GM23248 (cell line): Measurements from ENCODE around the gene MAD2L2.

Source experiments
- EZH2 ChIP-seq: fragments of 200-600 bp; sonication (generic); IDR thresholded peaks from 2 replicates; pipeline ENCODE4 v1.6.1; 2018; ENCODE audit warnings: antibody characterized with exemption, mild to moderate bottlenecking; ENCODE audit not compliant: insufficient read depth, poor library complexity, severe bottlenecking
- EZH2phosphoT487 ChIP-seq: fragments of 200-600 bp; sonication (generic); IDR thresholded peaks from 2 replicates; pipeline ENCODE4 v1.6.1; 2018; ENCODE audit warnings: antibody characterized with exemption, moderate library complexity, mild to moderate bottlenecking, low read depth; ENCODE audit not compliant: insufficient read depth

DNA sequence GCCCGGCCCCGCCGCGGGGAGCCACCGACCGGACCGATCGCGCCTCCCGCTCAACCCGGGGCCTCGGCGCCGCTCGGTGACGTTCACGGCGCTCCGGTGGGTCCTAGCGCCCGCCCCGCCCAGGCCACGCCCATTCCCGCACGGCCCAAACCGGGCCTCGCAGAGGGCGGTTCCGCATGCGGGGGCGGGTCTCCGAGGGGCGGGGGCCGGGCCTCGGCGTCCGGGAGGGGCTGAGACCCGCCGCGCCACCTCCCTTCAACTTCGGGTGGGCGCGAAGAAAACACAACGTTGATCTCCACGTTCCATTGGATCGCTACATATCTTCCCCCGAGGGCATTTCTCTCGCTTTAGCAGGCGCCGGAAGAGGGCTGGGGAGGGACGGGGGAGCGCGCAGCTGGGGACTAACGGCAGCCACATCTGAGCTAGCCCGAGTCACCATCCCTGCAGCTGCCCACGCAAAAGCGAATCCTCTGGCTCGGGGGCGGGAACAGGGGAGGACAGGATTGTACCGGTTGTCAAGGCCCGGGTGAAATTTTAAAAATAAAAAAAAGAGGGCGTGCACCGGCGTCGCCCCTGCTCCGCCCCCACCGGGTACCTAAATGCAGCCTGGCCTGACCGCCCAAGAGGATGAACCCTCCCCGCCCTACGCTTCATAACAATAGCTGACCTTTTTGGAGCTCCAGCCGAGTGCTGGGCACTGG, at the start of gene MAD2L2:
- TF ChIP-seq EZH2 = no peak
- TF ChIP-seq EZH2phosphoT487 = no peak
